ENCODE measurements around the gene NASP. TPM values are rescaled to one million over a fixed set of nuclear protein-coding genes. Genes with fewer than 3 reads are reported as not detected.

The NASP gene
- polyA plus RNA-seq, 1 of the 3 experiments (the other 2 are of a cell fraction): 152 TPM

GRCh38 chr1:45570631-45571030 is 13.2 kb upstream of the NASP start:
- peaks cover 13% of the 10 kb centered on the region for H3F3A ChIP-seq (replicated peaks; ENCODE audit: insufficient read depth)
- H3K4me2 ChIP-seq: no peak overlapping the region
- H2AFZ ChIP-seq (ENCODE audit: low read depth): no peak overlapping the region
- H3K4me3 ChIP-seq (ENCODE audit: low read depth in 2 of 2, low read length in 1 of 2): no peak overlapping the region
- no peaks in the 10 kb centered on the region for H3K9me3 ChIP-seq
- no peaks in the 10 kb centered on the region for H4K20me1 ChIP-seq (ENCODE audit: insufficient read depth)
- peaks cover 20 to 41% of the 10 kb centered on the region in 2 experiments for H3K36me3 ChIP-seq (replicated peaks in 1 of 2; ENCODE audit: control insufficient read depth in 1 of 2, insufficient read depth in 2 of 2, low read length in 1 of 2)
- DNase-seq: no peak
- H3K79me2 ChIP-seq (ENCODE audit: insufficient read depth): no peaks in the 10 kb centered on the region
- no peak overlapping the region for H3K9ac ChIP-seq
- CTCF ChIA-PET: interaction anchor here (0.6 to 10.0 kb wide), 28 partner anchors 10 to 309 kb away, joined by 3 to 164 read pairs (median 4); partner anchors contain the start of genes AKR1A1, NASP and TESK2
- no peak overlapping the region for H3K27ac ChIP-seq (ENCODE audit: low read depth in 2 of 2, low read length in 1 of 2)
- POLR2A ChIA-PET: no interaction called here
- no peaks in the 10 kb centered on the region for H3K27me3 ChIP-seq (ENCODE audit: insufficient read depth)
- WGBS (ENCODE audit: low lambda C conversion rate): 60% methylated on average over 4 of the region's 4 CpGs
- TF ChIP-seq ELF1 (IDR thresholded peaks at IDR 0.05): no peak
- no peak for TF ChIP-seq POLR2AphosphoS5 (IDR thresholded peaks at IDR 0.05; ENCODE audit: low read depth, low read length)
- no peak for TF ChIP-seq GABPA (IDR thresholded peaks at IDR 0.05; ENCODE audit: low read depth)
- TF ChIP-seq USF1 (IDR thresholded peaks at IDR 0.05; ENCODE audit: borderline replicate concordance, low read depth): no peak
- no peak for TF ChIP-seq CTCF (IDR thresholded peaks at IDR 0.05)
- no peak for TF ChIP-seq FOXJ3 (CRISPR knock-in tag; IDR thresholded peaks at IDR 0.05)
- TF ChIP-seq TAF1 (IDR thresholded peaks at IDR 0.05; ENCODE audit: borderline replicate concordance, low read depth, low read length): no peak
- H3K4me1 ChIP-seq (ENCODE audit: control insufficient read depth in 1 of 2, insufficient read depth in 2 of 2, low read depth in 1 of 2, low read length in 1 of 2): peaks cover 0 to 5% of the 10 kb centered on the region in 2 experiments; a peak in 1 of 4 replicates
- H3K9me2 ChIP-seq: no peaks in the 10 kb centered on the region

GRCh38 chr1:45573231-45573804 is 10.5 kb upstream of the NASP start:
- TF ChIP-seq PBX3 (IDR thresholded peaks at IDR 0.05) (no peak), ZBTB33 (IDR thresholded peaks at IDR 0.05; ENCODE audit: borderline replicate concordance, low read depth) (no peak), NFIC (IDR thresholded peaks at IDR 0.05; ENCODE audit: borderline replicate concordance) (no peak), CTCF (IDR thresholded peaks at IDR 0.05) (0 out of 2 replicates have a peak, but pooled peaks have one; percentile 15), FOSL2 (IDR thresholded peaks at IDR 0.05; ENCODE audit: borderline replicate concordance, low read depth) (no peak)
- no peak overlapping the region for H3K9ac ChIP-seq
- H3K4me1 ChIP-seq (ENCODE audit: control insufficient read depth in 1 of 2, insufficient read depth in 2 of 2, low read depth in 1 of 2, low read length in 1 of 2): no peaks in the 10 kb centered on the region
- no peak overlapping the region for H2AFZ ChIP-seq (ENCODE audit: low read depth)
- no peak overlapping the region for H3K4me2 ChIP-seq
- H3K79me2 ChIP-seq (ENCODE audit: insufficient read depth): no peaks in the 10 kb centered on the region
- no peak for DNase-seq
- POLR2A ChIA-PET: no interaction called here
- CTCF ChIA-PET: interaction anchor here (0.6 to 1.2 kb wide), 2 partner anchors 16 to 73 kb away, joined by 3 to 4 read pairs; partner anchors contain the start of genes CCDC163 and MMACHC
- no peaks in the 10 kb centered on the region for H3K27me3 ChIP-seq (ENCODE audit: insufficient read depth)
- H3K9me3 ChIP-seq: no peaks in the 10 kb centered on the region
- H4K20me1 ChIP-seq (ENCODE audit: insufficient read depth): no peaks in the 10 kb centered on the region
- no peaks in the 10 kb centered on the region for H3K9me2 ChIP-seq
- peaks cover 14 to 26% of the 10 kb centered on the region in 2 experiments for H3K36me3 ChIP-seq (replicated peaks in 1 of 2; ENCODE audit: control insufficient read depth in 1 of 2, insufficient read depth in 2 of 2, low read length in 1 of 2)
- H3K4me3 ChIP-seq (ENCODE audit: low read depth in 2 of 2, low read length in 1 of 2): no peak overlapping the region
- H3F3A ChIP-seq (replicated peaks; ENCODE audit: insufficient read depth): peaks cover 18% of the 10 kb centered on the region
- no peak overlapping the region for H3K27ac ChIP-seq (ENCODE audit: low read depth in 2 of 2, low read length in 1 of 2)
- 76% methylated on average over 3 of the region's 3 CpGs for WGBS (ENCODE audit: low lambda C conversion rate)
